Measurements from ENCODE around the gene FAM193A.

FAM193A gene

GRCh38 chr4:2624782-2625530 lies 88.5 kb downstream of the FAM193A start:
- Histone ChIP-seq H3K9me3 (ENCODE audit: insufficient read depth, low read length) (no peaks in the 10 kb centered on the region), H3F3A (ENCODE audit: insufficient read depth) (no peaks in the 10 kb centered on the region), H3K4me3 (ENCODE audit: insufficient read depth, low read length, poor library complexity, severe bottlenecking) (no peak overlapping the region), H3K79me2 (ENCODE audit: insufficient read depth, low read length) (peaks cover 51% of the 10 kb centered on the region), H3K4me2 (ENCODE audit: low read depth, low read length, poor library complexity, severe bottlenecking) (no peak overlapping the region), H4K20me1 (ENCODE audit: low read depth, low read length) (no peaks in the 10 kb centered on the region), H3K27ac (ENCODE audit: low read depth, low read length) (no peak overlapping the region), H3K9me2 (replicated peaks; ENCODE audit: insufficient read depth, low read length) (no peaks in the 10 kb centered on the region), H3K27me3 (ENCODE audit: low read length) (no peaks in the 10 kb centered on the region), H3K9ac (ENCODE audit: low read length) (no peak overlapping the region), H2AFZ (ENCODE audit: low read depth, low read length, severe bottlenecking) (no peak overlapping the region), H3K36me3 (ENCODE audit: low read length) (peaks cover 7% of the 10 kb centered on the region; the same call in 1 of the 2 replicates)
- no peak for TF ChIP-seq EZH2phosphoT487 (conservative IDR thresholded peaks at IDR 0.05; ENCODE audit: low read length)
- no peak for TF ChIP-seq CTCF (IDR thresholded peaks at IDR 0.05; ENCODE audit: insufficient read depth, low read length, poor library complexity, severe bottlenecking)

GRCh38 chr4:2626231-2626630 lies 89.8 kb downstream of the FAM193A start:
- Histone ChIP-seq H3K4me2 (ENCODE audit: low read depth, low read length, poor library complexity, severe bottlenecking) (no peak overlapping the region), H3K9me2 (replicated peaks; ENCODE audit: insufficient read depth, low read length) (no peaks in the 10 kb centered on the region), H2AFZ (ENCODE audit: low read depth, low read length, severe bottlenecking) (no peak overlapping the region), H3K27ac (ENCODE audit: low read depth, low read length) (no peak overlapping the region), H4K20me1 (ENCODE audit: low read depth, low read length) (no peaks in the 10 kb centered on the region), H3K4me3 (ENCODE audit: insufficient read depth, low read length, poor library complexity, severe bottlenecking) (no peak overlapping the region), H3K27me3 (ENCODE audit: low read length) (no peaks in the 10 kb centered on the region), H3K79me2 (ENCODE audit: insufficient read depth, low read length) (peaks cover 38% of the 10 kb centered on the region), H3K36me3 (ENCODE audit: low read length) (peaks cover 7% of the 10 kb centered on the region; the same call in 1 of the 2 replicates), H3K9me3 (ENCODE audit: insufficient read depth, low read length) (no peaks in the 10 kb centered on the region), H3F3A (ENCODE audit: insufficient read depth) (no peaks in the 10 kb centered on the region), H3K9ac (ENCODE audit: low read length) (no peak overlapping the region)
- TF ChIP-seq CTCF (IDR thresholded peaks at IDR 0.05; ENCODE audit: insufficient read depth, low read length, poor library complexity, severe bottlenecking) (no peak), EZH2phosphoT487 (conservative IDR thresholded peaks at IDR 0.05; ENCODE audit: low read length) (no peak)

- Histone ChIP-seq H3K79me2 (ENCODE audit: insufficient read depth, low read length) (no peaks in the 10 kb centered on the region; the same call in 1 of the 2 replicates), H3K4me3 (ENCODE audit: insufficient read depth, low read length, poor library complexity, severe bottlenecking) (no peak overlapping the region), H3K9me2 (replicated peaks; ENCODE audit: insufficient read depth, low read length) (no peaks in the 10 kb centered on the region), H3K36me3 (ENCODE audit: low read length) (peaks cover 7% of the 10 kb centered on the region; the same call in 1 of the 2 replicates), H3K27ac (ENCODE audit: low read depth, low read length) (no peak overlapping the region), H3F3A (ENCODE audit: insufficient read depth) (no peaks in the 10 kb centered on the region), H2AFZ (ENCODE audit: low read depth, low read length, severe bottlenecking) (no peak overlapping the region), H3K27me3 (ENCODE audit: low read length) (no peaks in the 10 kb centered on the region), H3K4me2 (ENCODE audit: low read depth, low read length, poor library complexity, severe bottlenecking) (no peak overlapping the region), H3K9ac (ENCODE audit: low read length) (no peak overlapping the region), H3K9me3 (ENCODE audit: insufficient read depth, low read length) (no peaks in the 10 kb centered on the region), H4K20me1 (ENCODE audit: low read depth, low read length) (no peaks in the 10 kb centered on the region)
- TF ChIP-seq CTCF (IDR thresholded peaks at IDR 0.05; ENCODE audit: insufficient read depth, low read length, poor library complexity, severe bottlenecking) (no peak), EZH2phosphoT487 (conservative IDR thresholded peaks at IDR 0.05; ENCODE audit: low read length) (no peak)
Observed at GRCh38 chr4:2630556-2631273, 94.3 kb downstream of the FAM193A start.

All from SU-DHL-6 (cell line).